Measurements from ENCODE around the gene CHAT.

CHAT gene

DNA sequence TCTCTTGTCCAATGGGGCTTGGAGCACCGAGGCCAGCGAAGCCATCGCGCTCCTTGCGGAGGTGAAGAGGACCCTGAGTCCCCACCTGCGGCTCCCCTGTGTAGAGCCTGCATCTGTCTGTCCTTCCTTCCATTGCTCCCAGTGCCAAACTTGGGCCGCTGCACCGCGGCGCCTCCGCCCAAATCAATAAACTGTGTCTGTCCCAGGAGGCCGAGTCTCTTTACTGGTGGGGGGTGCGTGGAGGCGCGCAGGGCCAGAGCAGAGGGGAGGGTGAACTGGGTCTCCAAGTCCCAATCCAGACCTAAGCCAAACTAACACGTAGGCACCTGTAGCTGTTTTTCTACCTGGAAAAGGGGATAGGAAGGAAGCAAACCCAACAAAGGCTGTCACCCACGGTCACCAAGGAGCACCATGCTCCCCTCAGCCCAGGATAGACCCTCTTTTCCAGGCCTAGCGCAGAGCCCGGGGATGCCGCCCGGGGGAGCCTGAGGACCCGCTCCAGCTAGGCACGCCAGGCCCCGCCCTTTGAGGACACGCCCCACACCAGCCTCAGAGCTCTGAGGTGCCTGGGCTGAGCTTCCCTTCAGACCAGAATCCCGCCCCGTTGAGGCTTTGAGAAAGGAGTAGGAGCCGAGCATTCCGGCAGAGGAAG, 1.2 kb upstream of the CHAT start:
- DNase-seq, result no peak

GRCh38 chr10:49613165-49613881, 514 bp upstream of the CHAT start:
- no peak for DNase-seq

DNA sequence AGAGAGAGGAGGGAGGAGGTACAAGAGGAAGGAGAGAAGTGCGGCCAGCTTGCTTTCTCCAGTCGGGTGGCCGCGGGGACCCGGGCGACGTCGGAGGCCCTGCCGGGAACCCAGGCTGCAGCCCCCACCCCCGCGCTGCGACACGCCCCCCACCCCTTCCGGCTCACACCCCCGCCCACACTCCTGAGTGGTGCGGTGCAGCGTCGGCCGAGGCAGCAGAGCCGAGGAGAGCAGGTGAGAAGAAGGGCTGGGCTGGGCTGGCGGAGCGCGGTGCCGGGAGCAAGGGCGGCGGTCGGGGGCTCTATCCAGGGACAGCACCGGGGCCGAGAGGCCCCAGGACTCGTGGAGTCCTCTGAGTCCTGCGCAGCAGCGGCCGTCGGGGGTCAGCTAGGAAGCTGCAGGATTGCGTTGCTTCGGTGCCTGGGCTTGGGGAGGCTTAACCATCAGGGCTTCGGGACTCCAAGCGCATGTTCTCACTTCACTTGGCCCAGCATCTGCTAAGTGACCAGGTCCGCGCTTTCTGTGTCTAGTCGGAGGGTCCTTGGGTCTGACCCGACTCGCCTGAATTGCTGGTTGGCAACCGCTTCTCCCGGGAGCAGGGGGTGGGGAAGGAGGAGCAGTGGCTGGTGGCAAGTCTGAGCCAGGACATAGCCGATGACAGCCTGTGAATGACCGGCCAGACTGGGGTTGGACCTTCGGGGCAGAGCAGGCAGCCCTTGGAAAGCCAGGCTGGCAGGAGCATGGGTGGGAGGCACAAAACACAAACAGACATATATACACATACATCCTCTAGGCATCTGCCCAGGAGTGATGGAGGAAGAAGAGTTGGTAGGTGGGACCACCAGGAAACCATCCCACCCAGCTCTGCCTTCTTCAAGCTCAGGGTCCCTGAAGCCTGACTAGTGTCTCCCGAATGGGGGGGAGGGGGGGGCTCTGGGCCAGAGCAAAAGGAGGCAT, 683 bp downstream of the CHAT start:
- DNase-seq, result no peak

GRCh38 chr10:49615213-49615612, 1.4 kb downstream of the CHAT start:
- DNase-seq, result no peak

- DNase-seq, result no peak
Observed at GRCh38 chr10:49615721-49616120, 1.9 kb downstream of the CHAT start.

DNA sequence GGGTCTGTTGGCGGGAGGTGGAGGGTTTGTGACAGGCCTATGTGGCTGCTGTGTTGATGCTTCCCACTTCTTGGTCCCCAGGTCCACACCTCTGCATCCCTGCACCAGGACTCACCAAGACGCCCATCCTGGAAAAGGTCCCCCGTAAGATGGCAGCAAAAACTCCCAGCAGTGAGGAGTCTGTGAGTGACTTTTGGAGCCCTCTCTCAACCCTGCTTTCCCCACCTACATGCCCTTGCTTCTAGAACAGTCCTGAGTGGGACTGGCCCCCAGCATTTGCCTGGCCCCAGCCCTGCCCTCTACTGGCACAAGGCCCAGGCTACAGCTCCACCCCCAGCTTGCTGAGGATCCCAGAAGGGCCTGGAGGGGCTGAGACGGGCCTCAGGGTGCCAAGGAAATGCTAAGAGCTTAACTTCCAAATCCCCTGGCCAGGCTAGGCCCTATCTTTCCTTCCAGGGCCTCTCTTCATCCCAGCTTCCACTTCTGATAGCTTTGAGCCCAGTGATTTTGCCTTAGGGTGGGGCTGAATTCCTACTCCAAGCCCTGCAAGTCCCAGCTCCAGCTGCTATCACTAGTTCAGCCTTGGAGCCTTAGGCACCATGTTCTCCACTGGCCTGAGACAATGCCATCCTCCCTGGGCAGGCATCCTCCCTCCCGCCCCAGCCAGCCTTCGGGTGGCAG, 2.7 kb downstream of the CHAT start:
- no peak for DNase-seq

DNA sequence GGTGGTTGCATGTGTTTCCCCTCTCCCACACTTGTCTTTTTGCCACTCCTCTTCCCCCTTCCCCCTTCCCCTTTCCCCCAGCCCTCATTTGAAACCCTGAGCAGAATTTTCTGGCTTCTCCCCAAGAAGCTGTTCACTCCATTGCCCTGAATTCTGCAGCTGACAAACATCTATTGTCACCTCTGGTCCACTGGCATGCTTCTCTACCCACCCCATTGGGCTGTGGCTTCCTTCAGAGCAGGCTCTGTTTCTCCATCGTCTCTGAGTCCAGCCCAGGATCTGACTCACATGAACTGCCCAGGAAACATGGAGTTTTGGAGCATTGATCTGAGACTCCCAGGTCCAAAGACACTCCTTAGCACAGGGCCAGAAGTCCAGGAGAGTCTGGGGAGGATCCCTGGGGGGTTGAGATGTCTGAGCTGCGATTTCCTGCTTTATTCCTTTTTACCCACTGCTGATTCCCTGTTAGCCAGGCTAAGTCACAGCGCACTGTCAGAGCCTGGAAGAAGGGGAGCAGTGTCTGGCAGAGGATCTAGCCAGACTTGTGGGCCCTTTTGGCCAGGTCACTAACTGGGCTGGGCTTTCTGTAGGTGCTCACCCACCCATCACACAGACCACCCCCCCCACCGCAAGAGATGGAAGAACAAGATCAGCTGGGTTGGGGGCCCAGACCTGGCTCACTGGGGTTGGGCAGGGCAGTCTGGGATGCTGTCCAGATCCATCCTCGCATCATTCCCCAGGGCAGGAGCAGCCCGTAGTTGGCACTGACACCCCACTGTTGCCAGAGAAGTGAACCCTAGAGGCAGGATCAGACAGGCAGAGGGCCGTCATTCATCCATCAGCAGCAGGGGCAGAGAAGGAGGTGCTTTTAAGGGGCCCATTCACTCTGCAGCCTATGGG, 3.5 kb downstream of the CHAT start:
- no peak for DNase-seq

DNA sequence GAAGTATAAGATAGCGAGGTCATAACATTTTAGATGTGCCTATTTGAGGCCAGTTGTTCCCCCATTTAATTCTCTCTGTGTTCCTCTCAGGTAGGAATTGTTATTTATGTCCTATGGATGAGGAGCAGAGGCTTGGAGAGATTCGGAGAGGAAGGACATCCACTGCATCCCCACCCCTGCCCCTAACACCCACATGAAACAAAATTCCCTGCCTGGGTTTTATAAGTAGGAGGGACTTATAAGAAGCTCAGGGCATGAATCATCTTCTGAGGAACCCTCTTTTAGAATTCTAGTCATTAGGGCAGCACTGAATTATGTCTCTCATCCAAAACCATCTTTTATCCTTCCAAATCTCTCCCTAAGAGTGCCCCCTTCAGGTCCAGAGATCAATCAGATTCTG, 5.0 kb downstream of the CHAT start:
- DNase-seq, result no peak

- no peak for DNase-seq
Observed at GRCh38 chr10:49619613-49620012, 5.8 kb downstream of the CHAT start.

DNA sequence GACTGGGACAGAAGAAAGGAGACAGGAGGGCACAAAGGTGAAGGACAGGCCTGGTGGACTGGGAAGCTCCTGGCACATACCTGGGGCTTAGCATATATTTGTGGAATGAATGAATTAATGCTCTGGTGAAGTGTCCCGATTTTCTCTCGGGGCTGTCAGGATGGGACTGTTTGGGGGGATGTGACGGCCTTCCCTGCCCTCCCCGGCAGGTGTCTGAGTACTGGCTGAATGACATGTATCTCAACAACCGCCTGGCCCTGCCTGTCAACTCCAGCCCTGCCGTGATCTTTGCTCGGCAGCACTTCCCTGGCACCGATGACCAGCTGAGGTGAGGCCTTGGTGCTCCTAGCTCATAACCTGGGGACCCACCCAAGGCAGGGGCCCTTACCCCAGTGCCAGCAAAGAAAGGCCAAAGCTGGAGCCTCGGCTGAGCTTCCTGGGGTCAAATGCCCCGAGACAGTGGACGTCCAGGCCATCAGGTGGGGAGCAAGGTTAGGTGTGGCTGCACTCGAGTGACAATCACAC, 6.5 kb downstream of the CHAT start:
- no peak for DNase-seq

GRCh38 chr10:49620841-49621378, 7.1 kb downstream of the CHAT start:
- no peak for DNase-seq

- no peak for DNase-seq
Observed at GRCh38 chr10:49621561-49621960, 7.7 kb downstream of the CHAT start.

- DNase-seq, result no peak
Observed at GRCh38 chr10:49622426-49623425, 8.9 kb downstream of the CHAT start.

DNA sequence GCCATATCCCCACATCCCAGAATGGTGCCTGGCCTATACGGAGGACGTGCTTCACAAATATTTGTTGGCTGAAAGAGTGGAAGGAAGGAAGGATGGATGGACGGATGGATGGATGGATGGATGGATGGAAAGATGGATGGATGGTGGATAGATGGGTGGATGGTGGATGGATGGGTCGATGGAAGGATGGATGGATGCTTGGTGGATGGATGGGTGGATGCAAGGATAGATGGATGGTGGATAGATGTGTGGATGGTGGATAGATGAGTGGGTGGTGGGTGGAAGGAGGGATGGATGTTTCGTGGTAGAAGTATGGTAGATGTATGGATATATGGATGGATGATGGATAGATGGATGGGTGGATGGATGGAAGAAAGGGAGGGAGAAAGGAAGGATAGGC, 10.8 kb downstream of the CHAT start:
- DNase-seq, result no peak

DNA sequence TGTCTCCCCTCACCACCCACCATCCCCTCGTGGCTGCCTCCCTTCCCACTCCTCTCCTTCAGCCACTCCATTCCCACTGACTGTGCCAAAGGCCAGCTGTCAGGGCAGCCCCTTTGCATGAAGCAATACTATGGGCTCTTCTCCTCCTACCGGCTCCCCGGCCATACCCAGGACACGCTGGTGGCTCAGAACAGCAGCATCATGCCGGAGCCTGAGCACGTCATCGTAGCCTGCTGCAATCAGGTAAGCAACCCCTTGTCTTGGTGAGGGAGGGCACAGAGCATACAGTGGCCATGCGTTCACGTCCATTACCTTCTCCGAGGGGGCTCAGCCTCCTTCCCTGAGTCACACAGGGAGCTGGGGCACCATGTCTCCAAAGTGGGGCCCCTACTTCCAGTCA, 11.6 kb downstream of the CHAT start:
- no peak for DNase-seq

DNA sequence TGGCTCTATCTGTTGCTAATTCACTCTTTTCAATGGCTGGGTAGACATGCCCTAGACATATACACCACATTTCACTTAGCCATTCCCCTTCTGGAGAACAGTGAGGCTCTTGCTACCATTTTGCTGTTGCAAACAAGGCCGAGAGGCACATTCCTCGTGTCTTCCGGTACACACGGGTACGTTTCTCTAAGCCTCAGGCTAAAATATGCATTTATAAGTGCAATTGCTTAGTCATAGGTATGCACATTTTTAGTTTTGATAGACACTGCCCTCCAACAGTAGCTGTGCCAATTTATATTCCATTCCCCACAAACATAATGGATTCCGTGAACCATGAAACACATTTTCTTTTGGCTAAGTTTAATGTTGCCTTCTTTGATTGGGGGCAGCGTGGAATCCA, 13.2 kb downstream of the CHAT start:
- DNase-seq, result no peak

GRCh38 chr10:49627644-49628247, 13.9 kb downstream of the CHAT start:
- DNase-seq, result no peak

GRCh38 chr10:49628599-49628998, 14.8 kb downstream of the CHAT start:
- DNase-seq, result no peak

- DNase-seq, result no peak
Observed at GRCh38 chr10:49629431-49629881, 15.6 kb downstream of the CHAT start.

- DNase-seq, result no peak
Observed at GRCh38 chr10:49631975-49632374, 18.1 kb downstream of the CHAT start.
